A549 (cell line): Measurements from ENCODE around the gene FGG. TPM values are rescaled to one million over a fixed set of nuclear protein-coding genes. Genes with fewer than 3 reads are reported as not detected.
A peak's percentile ranks its signal among the peaks of the same experiment; 100 is the strongest.

Source experiments
- ATAC-seq, 2 experiments: fragments of 200-7000 bp in 1 of 2; fragments of >200 bp in 1 of 2; cut with Nextera tagmentation in 1 of 2; cut with Tn5 transposase in 1 of 2; 3 replicates each; pipeline versions ENCODE4 v1.8.0 to v1.9.1; 2018 to 2020; ENCODE audit warnings: mild to moderate bottlenecking in 1 of 2, moderate library complexity in 1 of 2
- CTCF ChIA-PET: fragments of 300-600 bp; sonication (Branson Sonifier 250); formaldehyde crosslinking; extraction: SDS; loops from one replicate; lab custom pipeline; 2021; ENCODE audit warnings: antibody characterized with exemption, inconsistent platforms; lab: Yijun Ruan, JAX
- POLR2A ChIA-PET: fragments of 350-600 bp; formaldehyde crosslinking; extraction: SDS; loops from one replicate; lab custom pipeline; 2021; ENCODE audit warnings: antibody characterized with exemption, inconsistent platforms; lab: Yijun Ruan, JAX
- DNase-seq, 2 experiments: peaks; one replicate each; pipeline versions ENCODE4 v3.0.0 to v3.0.0-alpha.2; 2011 to 2016; ENCODE audit warnings: low read depth in 1 of 2, low spot score in 1 of 2
- FAIRE-seq: peaks from 2 replicates; lab custom pipeline; 2011; peaks lifted over from hg19 to GRCh38; lab: Jason Lieb, UNC
- H3K27ac ChIP-seq, 2 experiments: fragments of >200 bp; sonication (Bioruptor Twin); formaldehyde crosslinking; 3 replicates each; pipeline ENCODE4 v1.5.1; 2016 to 2017
- H3K4me1 ChIP-seq: fragments of >200 bp; sonication (Bioruptor Twin); formaldehyde crosslinking; 3 replicates; pipeline ENCODE4 v1.6.1; 2016
- H3K4me2 ChIP-seq: fragments of >200 bp; sonication (Bioruptor Twin); formaldehyde crosslinking; 3 replicates; pipeline ENCODE4 v1.6.1; 2016
- H3K4me3 ChIP-seq: fragments of >200 bp; sonication (Bioruptor Twin); formaldehyde crosslinking; 3 replicates; pipeline ENCODE4 v1.5.1; 2016
- H3K9me3 ChIP-seq: fragments of >200 bp; sonication (Bioruptor Twin); formaldehyde crosslinking; 3 replicates; pipeline ENCODE4 v1.6.1; 2016
- BCL3 ChIP-seq: fragments of >200 bp; sonication (Bioruptor Twin); formaldehyde crosslinking; IDR thresholded peaks from 3 replicates; pipeline ENCODE4 v1.6.1; 2016
- BHLHE40 ChIP-seq: IDR thresholded peaks from 2 replicates; pipeline ENCODE4 v1.6.1; 2012; ENCODE audit warnings: low read depth, low read length, inconsistent platforms
- CBX8 ChIP-seq: fragments of 200-600 bp; sonication (generic); IDR thresholded peaks from 2 replicates; pipeline ENCODE4 v1.6.1; 2016
- CEBPB ChIP-seq, 2 experiments: fragments of >200 bp in 1 of 2; sonication (Bioruptor Twin) in 1 of 2; formaldehyde crosslinking in 1 of 2; IDR thresholded peaks; 2 replicates each; pipeline ENCODE4 v1.6.1; 2012 to 2016
- CHD4 ChIP-seq: fragments of 200-600 bp; sonication (generic); IDR thresholded peaks from 2 replicates; pipeline ENCODE4 v1.6.1; 2016; ENCODE audit warnings: antibody characterized with exemption, mild to moderate bottlenecking, borderline replicate concordance
- EP300 ChIP-seq, 2 experiments: fragments of >200 bp; sonication (Bioruptor Twin); formaldehyde crosslinking; IDR thresholded peaks; 2 replicates in 1 of 2; 3 replicates in 1 of 2; pipeline ENCODE4 v1.6.1; 2016 to 2017
- ESRRA ChIP-seq: fragments of 150-350 bp; IDR thresholded peaks from 2 replicates; pipeline ENCODE4 v1.6.1; 2014; ENCODE audit warnings: mild to moderate bottlenecking, low read length, borderline replicate concordance
- FOSL2 ChIP-seq, 2 experiments: fragments of 450-650 bp in 1 of 2; fragments of >200 bp in 1 of 2; sonication (Bioruptor Twin) in 1 of 2; formaldehyde crosslinking; IDR thresholded peaks; 2 replicates each; pipeline versions ENCODE4 v1.5.0 to v1.6.1; 2016 to 2020; ENCODE audit warnings: mild to moderate bottlenecking in 1 of 2, moderate library complexity in 1 of 2
- GATA3 ChIP-seq: IDR thresholded peaks from 2 replicates; pipeline ENCODE4 v1.6.1; 2012; ENCODE audit warnings: borderline replicate concordance
- HDAC2 ChIP-seq: fragments of 200-600 bp; sonication (generic); IDR thresholded peaks from 2 replicates; pipeline ENCODE4 v1.6.1; 2016
- HES2 ChIP-seq: fragments of >200 bp; sonication (Bioruptor Twin); formaldehyde crosslinking; IDR thresholded peaks from 2 replicates; pipeline ENCODE4 v1.6.1; 2016
- HOXB13 ChIP-seq: fragments of 250-450 bp; sonication (Bioruptor Pico); IDR thresholded peaks from 2 replicates; pipeline ENCODE4 v1.5.0; 2020; ENCODE audit warnings: low read depth, mild to moderate bottlenecking, moderate library complexity
- JUN ChIP-seq, 2 experiments: fragments of >200 bp; sonication (Bioruptor Twin); formaldehyde crosslinking; IDR thresholded peaks; 2 replicates in 1 of 2; 3 replicates in 1 of 2; pipeline ENCODE4 v1.6.1; 2016 to 2017
- JUNB ChIP-seq: fragments of >200 bp; sonication (Bioruptor Twin); formaldehyde crosslinking; IDR thresholded peaks from 2 replicates; pipeline ENCODE4 v1.6.1; 2016
- MAFK ChIP-seq: fragments of 450-650 bp; IDR thresholded peaks from 2 replicates; pipeline ENCODE4 v1.6.1; 2014; ENCODE audit not compliant: partially characterized antibody
- MYC ChIP-seq: IDR thresholded peaks from 2 replicates; pipeline ENCODE4 v1.6.1; 2012; ENCODE audit warnings: mild to moderate bottlenecking, inconsistent platforms, low read length, improper control_type of control experiment, borderline replicate concordance
- NFE2L2 ChIP-seq: fragments of 150-350 bp; conservative IDR thresholded peaks from 2 replicates; pipeline ENCODE4 v1.6.1; 2014; ENCODE audit warnings: low read length
- NR3C1 ChIP-seq: fragments of >200 bp; sonication (Bioruptor Twin); formaldehyde crosslinking; IDR thresholded peaks from 3 replicates; pipeline ENCODE4 v1.6.1; 2017
- PHF8 ChIP-seq: fragments of 200-600 bp; sonication (generic); IDR thresholded peaks from 2 replicates; pipeline ENCODE4 v1.6.1; 2016; ENCODE audit warnings: low read depth, mild to moderate bottlenecking, antibody characterized with exemption, moderate library complexity, borderline replicate concordance
- POLR2A ChIP-seq: IDR thresholded peaks from 2 replicates; pipeline ENCODE4 v1.6.1; 2012; ENCODE audit warnings: mild to moderate bottlenecking, low read length
- POLR2AphosphoS2 ChIP-seq: conservative IDR thresholded peaks from 2 replicates; pipeline ENCODE4 v1.6.1; 2012; ENCODE audit warnings: low read length, improper control_type of control experiment, inconsistent platforms
- RARB ChIP-seq: fragments of 250-450 bp; sonication (Bioruptor Pico); IDR thresholded peaks from 2 replicates; pipeline ENCODE4 v1.8.0; 2021; ENCODE audit warnings: mild to moderate bottlenecking, moderate library complexity
- RCOR1 ChIP-seq: fragments of 150-350 bp; IDR thresholded peaks from 2 replicates; pipeline ENCODE4 v1.6.1; 2014; ENCODE audit warnings: antibody characterized with exemption, low read length, low read depth
- RNF2 ChIP-seq: fragments of 200-600 bp; sonication (generic); IDR thresholded peaks from 2 replicates; pipeline ENCODE4 v1.6.1; 2016; ENCODE audit warnings: low read depth, mild to moderate bottlenecking, antibody characterized with exemption, moderate library complexity, borderline replicate concordance
- SMC3 ChIP-seq: fragments of >200 bp; sonication (Bioruptor Twin); formaldehyde crosslinking; IDR thresholded peaks from 3 replicates; pipeline ENCODE4 v1.6.1; 2018; ENCODE audit warnings: inconsistent platforms
- TP53 ChIP-seq: fragments of 250-450 bp; sonication (Bioruptor Pico); IDR thresholded peaks from 2 replicates; pipeline ENCODE4 v1.5.0; 2021; ENCODE audit warnings: mild to moderate bottlenecking, moderate library complexity
- ZNF302 ChIP-seq: fragments of 250-450 bp; sonication (Bioruptor Pico); IDR thresholded peaks from 2 replicates; pipeline ENCODE4 v1.9.0; 2021; ENCODE audit warnings: inconsistent platforms, mild to moderate bottlenecking, moderate library complexity
- ZSCAN20 ChIP-seq: fragments of 250-450 bp; sonication (Bioruptor Pico); IDR thresholded peaks from 2 replicates; pipeline ENCODE4 v1.8.0; 2022; ENCODE audit warnings: mild to moderate bottlenecking, moderate library complexity
- WGBS: methylation state at CpG from one replicate; pipeline ENCODE4 v1.1.6; 2017; ENCODE audit errors: missing lambda C conversion rate; 5-methylcytosine and 5-hydroxymethylcytosine counted together
- polyA plus RNA-seq, 4 experiments: library from polyadenylated mRNA; depleted of rRNA in 3 of 4; stranded (reverse); fragments of >200 nt; fragmentation: RNase III in 1 of 4; extraction: RNeasy Plus Mini Kit Qiagen cat#74134 plus additional on column Dnase treatment in 1 of 4; gene quantifications; 2 replicates in 3 of 4; 3 replicates in 1 of 4; pipeline ENCODE4 v1.2.3, GENCODE V29; 2011 to 2017
- TF ChIP-seq, protein P1 (sequence below): IDR thresholded peaks from 2 replicates; pipeline ENCODE4 v1.6.1; 2012; ENCODE audit warnings: low read depth, borderline replicate concordance
- TF ChIP-seq, protein P2 (sequence below): fragments of 450-650 bp; IDR thresholded peaks from 2 replicates; pipeline ENCODE4 v1.6.1; 2014; ENCODE audit warnings: antibody characterized with exemption
- TF ChIP-seq, protein P3 (sequence below): fragments of 200-600 bp; sonication (generic); IDR thresholded peaks from 2 replicates; pipeline ENCODE4 v1.6.1; 2016; ENCODE audit warnings: antibody characterized with exemption, mild to moderate bottlenecking, moderate library complexity

The FGG gene
- polyA plus RNA-seq, 2 of the 4 experiments (the other 2 are of a cell fraction) = 4.8 to 132 TPM

GRCh38 chr4:154626793-154627484, 14.5 kb upstream of the FGG start (continued):
- TF ChIP-seq, protein P1, sequence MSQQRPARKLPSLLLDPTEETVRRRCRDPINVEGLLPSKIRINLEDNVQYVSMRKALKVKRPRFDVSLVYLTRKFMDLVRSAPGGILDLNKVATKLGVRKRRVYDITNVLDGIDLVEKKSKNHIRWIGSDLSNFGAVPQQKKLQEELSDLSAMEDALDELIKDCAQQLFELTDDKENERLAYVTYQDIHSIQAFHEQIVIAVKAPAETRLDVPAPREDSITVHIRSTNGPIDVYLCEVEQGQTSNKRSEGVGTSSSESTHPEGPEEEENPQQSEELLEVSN = peak; percentile 84
- TF ChIP-seq, protein P2, sequence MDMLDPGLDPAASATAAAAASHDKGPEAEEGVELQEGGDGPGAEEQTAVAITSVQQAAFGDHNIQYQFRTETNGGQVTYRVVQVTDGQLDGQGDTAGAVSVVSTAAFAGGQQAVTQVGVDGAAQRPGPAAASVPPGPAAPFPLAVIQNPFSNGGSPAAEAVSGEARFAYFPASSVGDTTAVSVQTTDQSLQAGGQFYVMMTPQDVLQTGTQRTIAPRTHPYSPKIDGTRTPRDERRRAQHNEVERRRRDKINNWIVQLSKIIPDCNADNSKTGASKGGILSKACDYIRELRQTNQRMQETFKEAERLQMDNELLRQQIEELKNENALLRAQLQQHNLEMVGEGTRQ = no peak
- TF ChIP-seq MYC (no peak), HES2 (no peak), POLR2AphosphoS2 (no peak), BCL3 (no peak), BHLHE40 (no peak), GATA3 (no peak), JUN (IDR thresholded peaks at IDR 0.05) (no peak), CHD4 (no peak), PHF8 (no peak), ESRRA (no peak), SMC3 (peak; percentile 52), NR3C1 (no peak)
- TF ChIP-seq, protein P3, sequence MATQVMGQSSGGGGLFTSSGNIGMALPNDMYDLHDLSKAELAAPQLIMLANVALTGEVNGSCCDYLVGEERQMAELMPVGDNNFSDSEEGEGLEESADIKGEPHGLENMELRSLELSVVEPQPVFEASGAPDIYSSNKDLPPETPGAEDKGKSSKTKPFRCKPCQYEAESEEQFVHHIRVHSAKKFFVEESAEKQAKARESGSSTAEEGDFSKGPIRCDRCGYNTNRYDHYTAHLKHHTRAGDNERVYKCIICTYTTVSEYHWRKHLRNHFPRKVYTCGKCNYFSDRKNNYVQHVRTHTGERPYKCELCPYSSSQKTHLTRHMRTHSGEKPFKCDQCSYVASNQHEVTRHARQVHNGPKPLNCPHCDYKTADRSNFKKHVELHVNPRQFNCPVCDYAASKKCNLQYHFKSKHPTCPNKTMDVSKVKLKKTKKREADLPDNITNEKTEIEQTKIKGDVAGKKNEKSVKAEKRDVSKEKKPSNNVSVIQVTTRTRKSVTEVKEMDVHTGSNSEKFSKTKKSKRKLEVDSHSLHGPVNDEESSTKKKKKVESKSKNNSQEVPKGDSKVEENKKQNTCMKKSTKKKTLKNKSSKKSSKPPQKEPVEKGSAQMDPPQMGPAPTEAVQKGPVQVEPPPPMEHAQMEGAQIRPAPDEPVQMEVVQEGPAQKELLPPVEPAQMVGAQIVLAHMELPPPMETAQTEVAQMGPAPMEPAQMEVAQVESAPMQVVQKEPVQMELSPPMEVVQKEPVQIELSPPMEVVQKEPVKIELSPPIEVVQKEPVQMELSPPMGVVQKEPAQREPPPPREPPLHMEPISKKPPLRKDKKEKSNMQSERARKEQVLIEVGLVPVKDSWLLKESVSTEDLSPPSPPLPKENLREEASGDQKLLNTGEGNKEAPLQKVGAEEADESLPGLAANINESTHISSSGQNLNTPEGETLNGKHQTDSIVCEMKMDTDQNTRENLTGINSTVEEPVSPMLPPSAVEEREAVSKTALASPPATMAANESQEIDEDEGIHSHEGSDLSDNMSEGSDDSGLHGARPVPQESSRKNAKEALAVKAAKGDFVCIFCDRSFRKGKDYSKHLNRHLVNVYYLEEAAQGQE = no peak

DNA sequence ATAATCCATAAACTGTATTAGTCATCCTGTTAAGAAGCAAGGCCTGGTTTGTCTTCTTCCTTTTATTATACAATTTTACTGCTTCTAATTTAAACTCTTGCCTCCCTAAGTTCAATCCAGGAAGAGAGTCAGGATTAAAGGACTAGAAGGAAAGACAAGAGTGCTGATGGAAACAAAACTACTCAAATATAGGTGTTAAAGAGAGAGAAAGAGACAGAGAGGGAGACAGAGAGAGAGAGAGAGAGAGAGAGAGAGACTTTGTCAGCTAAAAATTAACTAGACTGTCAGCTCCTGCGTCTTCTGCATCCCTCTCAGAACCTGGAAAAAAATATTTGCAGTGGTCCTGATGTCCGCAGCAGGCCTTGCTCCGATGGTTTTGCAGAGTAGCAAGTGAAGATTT, 13.5 kb upstream of the FGG start:
- FAIRE-seq (no peak), ATAC-seq (no peak), DNase-seq (no peak)
- ChIA-PET POLR2A (interaction anchor here (0.7 to 1.7 kb wide), 2 partner anchors 76 to 157 kb away, joined by 4 to 5 read pairs; partner anchors contain the start of gene PLRG1), CTCF (interaction anchor here (0.6 to 12.2 kb wide), 8 partner anchors 9 to 154 kb away, joined by 3 to 214 read pairs (median 4); partner anchors contain the start of genes FGB and PLRG1)
- TF ChIP-seq BHLHE40 (no peak), HDAC2 (no peak), RARB (CRISPR knock-in tag) (no peak), ZSCAN20 (CRISPR knock-in tag) (no peak), NFE2L2 (no peak), RCOR1 (no peak), CEBPB (IDR thresholded peaks at IDR 0.05) (no peak), TP53 (CRISPR knock-in tag) (no peak), MAFK (no peak), ZNF302 (CRISPR knock-in tag) (no peak), RNF2 (no peak), POLR2A (no peak), FOSL2 (IDR thresholded peaks at IDR 0.05) (no peak), FOSL2 (CRISPR knock-in tag; IDR thresholded peaks at IDR 0.05) (no peak), HOXB13 (CRISPR knock-in tag) (no peak), EP300 (IDR thresholded peaks at IDR 0.05) (no peak), JUNB (no peak), CBX8 (no peak)
- TF ChIP-seq, protein P2 = no peak
- WGBS = 56% methylated on average over 3 of the region's 3 CpGs
- H3K27ac ChIP-seq = no peak overlapping the region; a peak in 1 of 6 replicates
- peak overlapping the region; percentile 79 for H3K4me2 ChIP-seq
- no peaks in the 10 kb centered on the region for H3K9me3 ChIP-seq
- H3K4me3 ChIP-seq = no peak overlapping the region
- H3K4me1 ChIP-seq = peaks cover 19% of the 10 kb centered on the region
